WTC11 (cell line): ENCODE data around the gene SHISA7.

ENCODE experiments used
- ESRRA ChIP-seq: sonication (generic); formaldehyde crosslinking; IDR thresholded peaks from 2 replicates; pipeline ENCODE4 v1.8.1; 2022; ENCODE audit warnings: mild to moderate bottlenecking, missing genetic modification reagents, borderline replicate concordance
- ZNF138 ChIP-seq: sonication (generic); formaldehyde crosslinking; conservative IDR thresholded peaks from 2 replicates; pipeline ENCODE4 v1.8.1; 2022; ENCODE audit warnings: mild to moderate bottlenecking, moderate library complexity, missing genetic modification reagents
- TF ChIP-seq, protein P1 (sequence below): fragments of 250-450 bp; sonication (Bioruptor Pico); IDR thresholded peaks from 2 replicates; pipeline ENCODE4 v1.9.0; 2021; ENCODE audit warnings: mild to moderate bottlenecking, borderline replicate concordance
- TF ChIP-seq, protein P2 (sequence below): fragments of 200-600 bp; IDR thresholded peaks from 2 replicates; pipeline ENCODE4 v1.8.0; 2022; ENCODE audit warnings: antibody characterized with exemption
- TF ChIP-seq, protein P3 (sequence below): sonication (generic); formaldehyde crosslinking; IDR thresholded peaks from 2 replicates; pipeline ENCODE4 v1.8.1; 2022; ENCODE audit warnings: low read depth, missing genetic modification reagents, borderline replicate concordance

DNA sequence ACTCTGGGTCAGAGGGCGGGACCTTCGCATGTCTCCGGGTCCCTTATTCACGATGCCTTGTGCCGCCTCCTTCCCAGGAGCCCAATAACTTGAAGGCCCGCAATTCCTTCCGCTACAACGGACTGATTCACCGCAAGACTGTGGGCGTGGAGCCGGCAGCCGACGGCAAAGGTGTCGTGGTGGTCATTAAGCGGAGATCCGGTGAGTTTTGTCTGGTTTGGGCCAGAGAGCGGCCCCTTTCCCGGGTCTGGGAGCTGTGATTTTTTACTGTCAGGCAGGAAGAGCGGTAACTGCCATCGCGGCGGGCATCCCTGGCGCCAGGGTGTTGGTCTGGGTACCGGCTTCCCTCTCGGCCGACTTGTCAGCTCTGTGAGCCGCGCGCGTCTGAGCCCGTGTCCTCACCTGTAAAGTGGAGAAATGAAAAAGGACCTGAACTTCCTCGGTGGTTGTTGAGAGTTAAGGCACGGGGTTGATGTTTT is 56.6 kb downstream of the SHISA7 start:
- TF ChIP-seq, protein P1, sequence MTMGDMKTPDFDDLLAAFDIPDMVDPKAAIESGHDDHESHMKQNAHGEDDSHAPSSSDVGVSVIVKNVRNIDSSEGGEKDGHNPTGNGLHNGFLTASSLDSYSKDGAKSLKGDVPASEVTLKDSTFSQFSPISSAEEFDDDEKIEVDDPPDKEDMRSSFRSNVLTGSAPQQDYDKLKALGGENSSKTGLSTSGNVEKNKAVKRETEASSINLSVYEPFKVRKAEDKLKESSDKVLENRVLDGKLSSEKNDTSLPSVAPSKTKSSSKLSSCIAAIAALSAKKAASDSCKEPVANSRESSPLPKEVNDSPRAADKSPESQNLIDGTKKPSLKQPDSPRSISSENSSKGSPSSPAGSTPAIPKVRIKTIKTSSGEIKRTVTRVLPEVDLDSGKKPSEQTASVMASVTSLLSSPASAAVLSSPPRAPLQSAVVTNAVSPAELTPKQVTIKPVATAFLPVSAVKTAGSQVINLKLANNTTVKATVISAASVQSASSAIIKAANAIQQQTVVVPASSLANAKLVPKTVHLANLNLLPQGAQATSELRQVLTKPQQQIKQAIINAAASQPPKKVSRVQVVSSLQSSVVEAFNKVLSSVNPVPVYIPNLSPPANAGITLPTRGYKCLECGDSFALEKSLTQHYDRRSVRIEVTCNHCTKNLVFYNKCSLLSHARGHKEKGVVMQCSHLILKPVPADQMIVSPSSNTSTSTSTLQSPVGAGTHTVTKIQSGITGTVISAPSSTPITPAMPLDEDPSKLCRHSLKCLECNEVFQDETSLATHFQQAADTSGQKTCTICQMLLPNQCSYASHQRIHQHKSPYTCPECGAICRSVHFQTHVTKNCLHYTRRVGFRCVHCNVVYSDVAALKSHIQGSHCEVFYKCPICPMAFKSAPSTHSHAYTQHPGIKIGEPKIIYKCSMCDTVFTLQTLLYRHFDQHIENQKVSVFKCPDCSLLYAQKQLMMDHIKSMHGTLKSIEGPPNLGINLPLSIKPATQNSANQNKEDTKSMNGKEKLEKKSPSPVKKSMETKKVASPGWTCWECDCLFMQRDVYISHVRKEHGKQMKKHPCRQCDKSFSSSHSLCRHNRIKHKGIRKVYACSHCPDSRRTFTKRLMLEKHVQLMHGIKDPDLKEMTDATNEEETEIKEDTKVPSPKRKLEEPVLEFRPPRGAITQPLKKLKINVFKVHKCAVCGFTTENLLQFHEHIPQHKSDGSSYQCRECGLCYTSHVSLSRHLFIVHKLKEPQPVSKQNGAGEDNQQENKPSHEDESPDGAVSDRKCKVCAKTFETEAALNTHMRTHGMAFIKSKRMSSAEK (CRISPR knock-in tag) = no peak
- TF ChIP-seq ZNF138 (CRISPR knock-in tag) (no peak), ESRRA (CRISPR knock-in tag) (no peak)
- TF ChIP-seq, protein P2, sequence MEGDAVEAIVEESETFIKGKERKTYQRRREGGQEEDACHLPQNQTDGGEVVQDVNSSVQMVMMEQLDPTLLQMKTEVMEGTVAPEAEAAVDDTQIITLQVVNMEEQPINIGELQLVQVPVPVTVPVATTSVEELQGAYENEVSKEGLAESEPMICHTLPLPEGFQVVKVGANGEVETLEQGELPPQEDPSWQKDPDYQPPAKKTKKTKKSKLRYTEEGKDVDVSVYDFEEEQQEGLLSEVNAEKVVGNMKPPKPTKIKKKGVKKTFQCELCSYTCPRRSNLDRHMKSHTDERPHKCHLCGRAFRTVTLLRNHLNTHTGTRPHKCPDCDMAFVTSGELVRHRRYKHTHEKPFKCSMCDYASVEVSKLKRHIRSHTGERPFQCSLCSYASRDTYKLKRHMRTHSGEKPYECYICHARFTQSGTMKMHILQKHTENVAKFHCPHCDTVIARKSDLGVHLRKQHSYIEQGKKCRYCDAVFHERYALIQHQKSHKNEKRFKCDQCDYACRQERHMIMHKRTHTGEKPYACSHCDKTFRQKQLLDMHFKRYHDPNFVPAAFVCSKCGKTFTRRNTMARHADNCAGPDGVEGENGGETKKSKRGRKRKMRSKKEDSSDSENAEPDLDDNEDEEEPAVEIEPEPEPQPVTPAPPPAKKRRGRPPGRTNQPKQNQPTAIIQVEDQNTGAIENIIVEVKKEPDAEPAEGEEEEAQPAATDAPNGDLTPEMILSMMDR = no peak
- TF ChIP-seq, protein P3, sequence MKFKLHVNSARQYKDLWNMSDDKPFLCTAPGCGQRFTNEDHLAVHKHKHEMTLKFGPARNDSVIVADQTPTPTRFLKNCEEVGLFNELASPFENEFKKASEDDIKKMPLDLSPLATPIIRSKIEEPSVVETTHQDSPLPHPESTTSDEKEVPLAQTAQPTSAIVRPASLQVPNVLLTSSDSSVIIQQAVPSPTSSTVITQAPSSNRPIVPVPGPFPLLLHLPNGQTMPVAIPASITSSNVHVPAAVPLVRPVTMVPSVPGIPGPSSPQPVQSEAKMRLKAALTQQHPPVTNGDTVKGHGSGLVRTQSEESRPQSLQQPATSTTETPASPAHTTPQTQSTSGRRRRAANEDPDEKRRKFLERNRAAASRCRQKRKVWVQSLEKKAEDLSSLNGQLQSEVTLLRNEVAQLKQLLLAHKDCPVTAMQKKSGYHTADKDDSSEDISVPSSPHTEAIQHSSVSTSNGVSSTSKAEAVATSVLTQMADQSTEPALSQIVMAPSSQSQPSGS (CRISPR knock-in tag) = no peak
